HL-60 (cell line): Measurements from ENCODE around the gene CAMTA1.

Source experiments
- CTCF ChIP-seq: IDR thresholded peaks from one replicate; pipeline ENCODE4 v1.5.1; 2011; ENCODE audit warnings: low read length, control low read depth, inconsistent platforms; ENCODE audit not compliant: insufficient read depth
- POLR2AphosphoS5 ChIP-seq: IDR thresholded peaks from 2 replicates; pipeline ENCODE4 v1.6.1; 2012; ENCODE audit warnings: low read depth
- REST ChIP-seq: IDR thresholded peaks from 2 replicates; pipeline ENCODE4 v1.6.1; 2012; ENCODE audit warnings: low read depth; ENCODE audit not compliant: insufficient replicate concordance

GRCh38 chr1:7676274-7676945 lies 891.2 kb downstream of the CAMTA1 start:
- TF ChIP-seq CTCF = no peak
- no peak for TF ChIP-seq POLR2AphosphoS5
- TF ChIP-seq REST = no peak
